ENCODE data around the gene SYNC. TPM values are rescaled to one million over a fixed set of nuclear protein-coding genes. Genes with fewer than 3 reads are reported as not detected.
A peak's percentile ranks its signal among the peaks of the same experiment; 100 is the strongest.

SYNC gene
- total and polyA plus RNA-seq, 2 donors (not counting 1 experiment from before 2014, with no cell fraction given) = 50.9 to 58.1 TPM

- no peak overlapping the region for H3K4me3 ChIP-seq (replicated peaks in 1 of 4; ENCODE audit: control extremely low read depth in 1 of 4, insufficient read depth in 1 of 4, low read depth in 3 of 4, low read length in 4 of 4)
- TF ChIP-seq EZH2 (IDR thresholded peaks at IDR 0.05; ENCODE audit: low read length, missing control alignments) (no peak), CTCF (conservative IDR thresholded peaks at IDR 0.05 in 1 of 2, IDR thresholded peaks at IDR 0.05 in 1 of 2; ENCODE audit: low read depth in 1 of 2, low read length in 2 of 2) (no peak)
- H3K36me3 ChIP-seq (ENCODE audit: control insufficient read depth, insufficient read depth, low read length) = no peaks in the 10 kb centered on the region
- no peak overlapping the region for H2AFZ ChIP-seq (ENCODE audit: low read length)
- no peak overlapping the region for H3K9ac ChIP-seq (ENCODE audit: insufficient read depth, low read length)
- no peaks in the 10 kb centered on the region for H4K20me1 ChIP-seq (ENCODE audit: control insufficient read depth, extremely low read depth, insufficient read depth, low read length)
- peak in 1 of 2 donors; percentile 69 for DNase-seq (ENCODE audit: low read depth in 2 of 2)
- no peaks in the 10 kb centered on the region for H3K4me1 ChIP-seq (ENCODE audit: control insufficient read depth, extremely low read depth, insufficient read depth, low read length)
- H3K9me3 ChIP-seq (ENCODE audit: control insufficient read depth, insufficient read depth, low read depth, low read length) = no peaks in the 10 kb centered on the region
- H3K27me3 ChIP-seq (ENCODE audit: control insufficient read depth, insufficient read depth, low read length) = no peaks in the 10 kb centered on the region
- no peak overlapping the region for H3K4me2 ChIP-seq (ENCODE audit: extremely low read depth, insufficient read depth, low read length)
- peaks cover 9% of the 10 kb centered on the region for H3K79me2 ChIP-seq (ENCODE audit: control insufficient read depth, insufficient read depth, low read length)
- no peak overlapping the region for H3K27ac ChIP-seq (ENCODE audit: insufficient read depth, low read length)
Observed at GRCh38 chr1:32639489-32640075, 63.0 kb downstream of the SYNC start.

GRCh38 chr1:32636914-32637645 lies 65.5 kb downstream of the SYNC start:
- Histone ChIP-seq H3K27me3 (ENCODE audit: control insufficient read depth, insufficient read depth, low read length) (no peaks in the 10 kb centered on the region), H3K9me3 (ENCODE audit: control insufficient read depth, insufficient read depth, low read depth, low read length) (no peaks in the 10 kb centered on the region), H4K20me1 (ENCODE audit: control insufficient read depth, extremely low read depth, insufficient read depth, low read length) (no peaks in the 10 kb centered on the region), H3K4me3 (replicated peaks in 1 of 4; ENCODE audit: control extremely low read depth in 1 of 4, insufficient read depth in 1 of 4, low read depth in 3 of 4, low read length in 4 of 4) (no peak overlapping the region), H3K4me2 (ENCODE audit: extremely low read depth, insufficient read depth, low read length) (no peak overlapping the region), H2AFZ (ENCODE audit: low read length) (no peak overlapping the region), H3K36me3 (ENCODE audit: control insufficient read depth, insufficient read depth, low read length) (no peaks in the 10 kb centered on the region), H3K27ac (ENCODE audit: insufficient read depth, low read length) (no peak overlapping the region), H3K9ac (ENCODE audit: insufficient read depth, low read length) (no peak overlapping the region), H3K4me1 (ENCODE audit: control insufficient read depth, extremely low read depth, insufficient read depth, low read length) (no peaks in the 10 kb centered on the region), H3K79me2 (ENCODE audit: control insufficient read depth, insufficient read depth, low read length) (peaks cover 7% of the 10 kb centered on the region)
- TF ChIP-seq CTCF (conservative IDR thresholded peaks at IDR 0.05 in 1 of 2, IDR thresholded peaks at IDR 0.05 in 1 of 2; ENCODE audit: low read depth in 1 of 2, low read length in 2 of 2) (no peak), EZH2 (IDR thresholded peaks at IDR 0.05; ENCODE audit: low read length, missing control alignments) (no peak)
- DNase-seq (ENCODE audit: low read depth in 2 of 2) = peak in 1 of 2 donors; percentile 41

- H3K79me2 ChIP-seq (ENCODE audit: control insufficient read depth, insufficient read depth, low read length) = peaks cover 7% of the 10 kb centered on the region
- no peak overlapping the region for H3K27ac ChIP-seq (ENCODE audit: insufficient read depth, low read length)
- TF ChIP-seq CTCF (conservative IDR thresholded peaks at IDR 0.05 in 1 of 2, IDR thresholded peaks at IDR 0.05 in 1 of 2; ENCODE audit: low read depth in 1 of 2, low read length in 2 of 2) (no peak), EZH2 (IDR thresholded peaks at IDR 0.05; ENCODE audit: low read length, missing control alignments) (no peak)
- H3K27me3 ChIP-seq (ENCODE audit: control insufficient read depth, insufficient read depth, low read length) = no peaks in the 10 kb centered on the region
- H2AFZ ChIP-seq (ENCODE audit: low read length) = no peak overlapping the region
- no peaks in the 10 kb centered on the region for H3K4me1 ChIP-seq (ENCODE audit: control insufficient read depth, extremely low read depth, insufficient read depth, low read length)
- DNase-seq (ENCODE audit: low read depth in 2 of 2) = no peak
- H3K4me3 ChIP-seq (replicated peaks in 1 of 4; ENCODE audit: control extremely low read depth in 1 of 4, insufficient read depth in 1 of 4, low read depth in 3 of 4, low read length in 4 of 4) = no peak overlapping the region
- no peak overlapping the region for H3K9ac ChIP-seq (ENCODE audit: insufficient read depth, low read length)
- no peak overlapping the region for H3K4me2 ChIP-seq (ENCODE audit: extremely low read depth, insufficient read depth, low read length)
- no peaks in the 10 kb centered on the region for H3K36me3 ChIP-seq (ENCODE audit: control insufficient read depth, insufficient read depth, low read length)
- H4K20me1 ChIP-seq (ENCODE audit: control insufficient read depth, extremely low read depth, insufficient read depth, low read length) = no peaks in the 10 kb centered on the region
- H3K9me3 ChIP-seq (ENCODE audit: control insufficient read depth, insufficient read depth, low read depth, low read length) = no peaks in the 10 kb centered on the region
Observed at GRCh38 chr1:32635508-32636277, 66.9 kb downstream of the SYNC start.
